COLO829 (cell line): Measurements from ENCODE around the gene DNMT1.
A peak's percentile ranks its signal among the peaks of the same experiment; 100 is the strongest.

Experiments
- DNase-seq: peaks from one replicate; pipeline ENCODE4 v3.0.0; 2012; ENCODE audit warnings: low spot score

The DNMT1 gene

GRCh38 chr19:10113964-10114650, 80.6 kb downstream of the DNMT1 start:
- no peak for DNase-seq

- no peak for DNase-seq
Measured at GRCh38 chr19:10113592-10113963, 81.2 kb downstream of the DNMT1 start.

GRCh38 chr19:10112895-10113591, 81.7 kb downstream of the DNMT1 start:
- DNase-seq = no peak

GRCh38 chr19:10112037-10112761, 82.6 kb downstream of the DNMT1 start:
- DNase-seq = no peak

GRCh38 chr19:10111405-10111811, 83.3 kb downstream of the DNMT1 start, which contains the start of gene P2RY11:
P2RY11 (plus strand) TSS chr19:10111693; CDS start chr19:10111722, 29 bp downstream.
- no peak for DNase-seq

GRCh38 chr19:10110972-10111317, 83.8 kb downstream of the DNMT1 start:
- DNase-seq = no peak

- no peak for DNase-seq
Measured at GRCh38 chr19:10110076-10110971, 84.4 kb downstream of the DNMT1 start.

- no peak for DNase-seq
Measured at GRCh38 chr19:10109528-10109927, 85.2 kb downstream of the DNMT1 start.

- no peak for DNase-seq
Measured at GRCh38 chr19:10107817-10108367, 86.9 kb downstream of the DNMT1 start.

- no peak for DNase-seq
Measured at GRCh38 chr19:10107254-10107653, 87.5 kb downstream of the DNMT1 start.

- peak; percentile 99 for DNase-seq
Measured at GRCh38 chr19:10106100-10106936, 88.4 kb downstream of the DNMT1 start, which contains the start of gene PPAN. PPAN (plus strand) TSS chr19:10106362; CDS start chr19:10106395, 33 bp downstream.

- no peak for DNase-seq
Measured at GRCh38 chr19:10105509-10106099, 89.1 kb downstream of the DNMT1 start.

GRCh38 chr19:10104665-10105508, 89.9 kb downstream of the DNMT1 start:
- DNase-seq = no peak

- DNase-seq = no peak
Measured at GRCh38 chr19:10104130-10104513, 90.6 kb downstream of the DNMT1 start.

- no peak for DNase-seq
Measured at GRCh38 chr19:10102787-10103236, 91.9 kb downstream of the DNMT1 start.

- no peak for DNase-seq
Measured at GRCh38 chr19:10100163-10100785, 94.5 kb downstream of the DNMT1 start.

- DNase-seq = no peak
Measured at GRCh38 chr19:10096615-10096963, 98.2 kb downstream of the DNMT1 start.

- peak; percentile 98 for DNase-seq
Measured at GRCh38 chr19:10095948-10096614, 98.7 kb downstream of the DNMT1 start.

GRCh38 chr19:10095622-10095947, 99.2 kb downstream of the DNMT1 start:
- DNase-seq = no peak
